Measurements from ENCODE around the gene SERTAD1. TPM values are rescaled to one million over a fixed set of nuclear protein-coding genes. Genes with fewer than 3 reads are reported as not detected.
"Not testable (repeated sequence)": the region's sequence is repeated elsewhere in the genome, so short reads cannot be mapped to it uniquely, and the experiment has no call there.

The SERTAD1 gene
- total and polyA plus RNA-seq, 11 donors = 7.6 to 40.2 (median 11.5) TPM

GRCh38 chr19:40441719-40442253 is 16.0 kb upstream of the SERTAD1 start:
- WGBS, 4 donors = 77 to 80% (median 78%) methylated on average over 8 to 11 of the region's 11 CpGs

GRCh38 chr19:40438284-40438683 is 12.5 kb upstream of the SERTAD1 start:
- Histone ChIP-seq H3K27ac (peak overlapping the region in 1 of 12 donors; percentile 35), H3K27me3 (no peaks in the 10 kb centered on the region), H3K9me3 (no peaks in the 10 kb centered on the region), H3K36me3 (peaks cover 0 to 28% (median 22%) of the 10 kb centered on the region in 9 donors), H3K4me1 (peaks cover 5 to 37% (median 25%) of the 10 kb centered on the region in 12 donors), H3K4me3 (no peak overlapping the region)
- ATAC-seq = no peak
- 91 to 95% (median 95%) methylated on average over 3 of the region's 3 CpGs for WGBS, 4 donors
- TF ChIP-seq POLR2A (IDR thresholded peaks at IDR 0.05) (no peak), CTCF (IDR thresholded peaks at IDR 0.05) (no peak)
- intact Hi-C loops (cut with DNase I) = no loop called here
- peak in 1 of 5 donors; percentile 10 for DNase-seq

More at GRCh38 chr19:40441719-40442253, 16.0 kb upstream of the SERTAD1 start:
- Histone ChIP-seq H3K27ac (peak overlapping the region in 9 of 12 donors; percentile 74 to 100 (median 99)), H3K27me3 (no peaks in the 10 kb centered on the region), H3K9me3 (no peaks in the 10 kb centered on the region), H3K4me3 (peak overlapping the region in 4 of 12 donors; percentile 68 to 95 (median 86)), H3K36me3 (peaks cover 0 to 28% (median 22%) of the 10 kb centered on the region in 9 donors), H3K4me1 (peaks cover 5 to 31% (median 23%) of the 10 kb centered on the region in 12 donors)
- TF ChIP-seq CTCF (IDR thresholded peaks at IDR 0.05) = no peak
- no peak for TF ChIP-seq POLR2A (IDR thresholded peaks at IDR 0.05)
- ATAC-seq = no peak
- intact Hi-C loops (cut with DNase I) = loop anchor here in 4 of 10 donors (2.0 to 5.0 kb wide), 3 partner anchors 15 to 94 kb away; partner anchors contain the start of genes C19orf47 (in 1 of the 4) and PLD3 (in 1 of the 4)
- no peak for DNase-seq

- H3K36me3 ChIP-seq = peaks cover 0 to 3% (median 0%) of the 10 kb centered on the region in 9 donors
Observed at GRCh38 chr19:40433391-40434216, 7.8 kb upstream of the SERTAD1 start.

GRCh38 chr19:40432760-40433159 is 7.0 kb upstream of the SERTAD1 start:
- intact Hi-C loops (cut with DNase I) = loop anchor here in 1 of 10 donors (1.0 kb wide), 1 partner anchor 11 kb away; no protein-coding TSS in a partner anchor
- not testable (repeated sequence) for H3K9me3 ChIP-seq, ATAC-seq, H3K27me3 ChIP-seq, DNase-seq, H3K36me3 ChIP-seq
- H3K4me3 ChIP-seq = peak overlapping the region; percentile 5 to 67 (median 54)
- H3K27ac ChIP-seq = peak overlapping the region; percentile 90 to 99 (median 96)
- H3K4me1 ChIP-seq = peaks cover 0 to 32% (median 20%) of the 10 kb centered on the region in 12 donors
- WGBS, 4 donors = 48 to 54% (median 51%) methylated on average over 7 of the region's 7 CpGs

More at GRCh38 chr19:40433391-40434216, 7.8 kb upstream of the SERTAD1 start:
- no peaks in the 10 kb centered on the region for H3K9me3 ChIP-seq
- peak; percentile 92 to 95 (median 94) for DNase-seq
- intact Hi-C loops (cut with DNase I) = loop anchor here in 1 of 10 donors (1.0 kb wide), 2 partner anchors 10 to 12 kb away; no protein-coding TSS in a partner anchor
- peaks cover 0 to 32% (median 20%) of the 10 kb centered on the region in 12 donors for H3K4me1 ChIP-seq
- ATAC-seq = peak; percentile 94 to 99 (median 98)
- H3K4me3 ChIP-seq = peak overlapping the region; percentile 5 to 67 (median 54)
- TF ChIP-seq POLR2A (IDR thresholded peaks at IDR 0.05) (peak in 1 of 2 donors; percentile 52), CTCF (IDR thresholded peaks at IDR 0.05) (no peak)
- H3K27me3 ChIP-seq = no peaks in the 10 kb centered on the region
- 0 to 1% (median 1%) methylated on average over 30 to 50 of the region's 50 CpGs for WGBS, 4 donors
- peak overlapping the region; percentile 90 to 99 (median 96) for H3K27ac ChIP-seq

Measured in heart left ventricle (tissue), 16 donors.